ENCODE measurements around the gene TMEM132A.
"Not testable (repeated sequence)": the region's sequence is repeated elsewhere in the genome, so short reads cannot be mapped to it uniquely, and the experiment has no call there.

Gene TMEM132A

GRCh38 chr11:60971520-60971919, 47.3 kb downstream of the TMEM132A start, which contains the start of gene CD6:
Gene CD6, plus strand, starts transcription at chr11:60971680. Its CDS starts 186 bp downstream, at chr11:60971866.
- H3K27ac ChIP-seq (ENCODE audit: low read length) = peak within 1 kb of the TSS; percentile 36
- H3K27me3 ChIP-seq (ENCODE audit: low read depth, low read length) = no peaks in the 10 kb centered on the region
- H3K9me3 ChIP-seq (ENCODE audit: control insufficient read depth in 1 of 2, low read length in 2 of 2) = no peaks in the 10 kb centered on the region
- no peaks in the 10 kb centered on the region for H3K4me1 ChIP-seq (ENCODE audit: control insufficient read depth in 1 of 2, insufficient read depth in 2 of 2, low read length in 2 of 2)
- no peak within 1 kb of the TSS for H3K4me3 ChIP-seq (ENCODE audit: low read depth in 1 of 2, low read length in 2 of 2)
- H3K36me3 ChIP-seq (ENCODE audit: control insufficient read depth in 1 of 2, insufficient read depth in 2 of 2, low read length in 2 of 2) = no peaks in the 10 kb centered on the region

DNA sequence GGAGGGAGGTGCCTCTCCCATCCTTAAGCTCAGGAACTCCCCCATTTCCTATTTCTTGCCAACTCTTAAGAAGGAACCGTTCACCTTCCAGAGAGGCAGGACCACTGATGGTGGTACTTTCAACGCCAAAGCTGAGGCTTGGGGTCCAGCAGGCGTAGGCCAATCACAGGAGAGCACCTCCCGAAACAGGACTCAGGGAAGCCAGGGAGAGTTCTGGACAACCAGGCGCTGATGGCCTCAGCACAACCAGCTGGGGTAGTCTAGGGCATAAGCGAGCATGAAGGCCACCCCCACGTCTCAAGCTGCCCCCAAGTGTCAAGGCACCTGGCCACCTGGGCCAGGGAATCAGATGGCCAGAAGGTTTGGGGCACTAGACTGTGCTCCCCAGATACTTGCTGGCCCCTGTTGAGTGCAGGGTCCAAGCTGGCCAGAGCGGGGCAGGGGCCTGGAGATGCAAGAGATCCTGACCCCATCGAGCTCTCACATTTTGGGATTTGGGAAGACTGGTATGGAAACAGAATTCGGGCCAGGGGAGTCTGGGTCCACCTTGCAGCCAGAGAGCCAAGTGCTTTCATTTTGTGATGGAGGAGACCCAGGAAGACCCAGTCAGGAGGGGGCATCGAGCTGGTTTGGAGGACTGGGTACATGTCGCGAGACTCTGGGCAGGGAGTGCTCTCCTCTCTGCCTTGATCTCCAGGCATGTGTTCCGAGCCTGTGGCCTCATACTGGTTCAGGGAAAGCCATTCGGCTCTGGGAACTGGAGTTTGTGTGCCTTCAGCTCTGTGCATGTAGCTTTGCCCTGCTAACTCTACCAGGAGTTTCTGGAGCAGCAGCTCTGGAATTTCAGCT, 48.1 kb downstream of the TMEM132A start:
- no peaks in the 10 kb centered on the region for H3K4me1 ChIP-seq (ENCODE audit: control insufficient read depth in 1 of 2, insufficient read depth in 2 of 2, low read length in 2 of 2)
- no peaks in the 10 kb centered on the region for H3K27me3 ChIP-seq (ENCODE audit: low read depth, low read length)
- no peaks in the 10 kb centered on the region for H3K9me3 ChIP-seq (ENCODE audit: control insufficient read depth in 1 of 2, low read length in 2 of 2)
- H3K4me3 ChIP-seq (ENCODE audit: low read depth in 1 of 2, low read length in 2 of 2) = no peak overlapping the region
- H3K36me3 ChIP-seq (ENCODE audit: control insufficient read depth in 1 of 2, insufficient read depth in 2 of 2, low read length in 2 of 2) = no peaks in the 10 kb centered on the region
- peak overlapping the region; percentile 36 for H3K27ac ChIP-seq (ENCODE audit: low read length)

DNA sequence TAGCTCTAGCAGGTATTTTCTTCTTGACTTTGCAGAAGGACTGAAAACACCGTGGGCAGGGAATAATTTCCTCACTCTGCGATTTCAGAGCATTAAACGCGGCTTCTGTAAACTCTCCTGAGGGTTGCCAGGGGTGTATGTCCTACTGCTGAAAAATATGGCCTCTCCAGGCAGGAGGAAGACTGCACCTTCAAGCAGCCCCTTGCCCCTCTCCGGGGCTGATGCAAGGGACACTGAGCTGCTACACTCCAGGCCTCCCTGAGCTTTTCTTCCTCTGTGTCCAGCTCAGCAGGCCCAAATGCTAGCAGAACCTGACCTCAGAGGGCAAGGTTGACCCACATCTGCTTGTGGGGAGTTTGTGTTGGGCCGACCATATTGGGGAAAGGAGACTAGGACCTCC, 49.4 kb downstream of the TMEM132A start:
- Histone ChIP-seq H3K4me1 (ENCODE audit: control insufficient read depth in 1 of 2, insufficient read depth in 2 of 2, low read length in 2 of 2) (no peaks in the 10 kb centered on the region), H3K9me3 (ENCODE audit: control insufficient read depth in 1 of 2, low read length in 2 of 2) (no peaks in the 10 kb centered on the region), H3K27ac (ENCODE audit: low read length) (no peak overlapping the region), H3K4me3 (ENCODE audit: low read depth in 1 of 2, low read length in 2 of 2) (peak overlapping the region in 1 of 2 donors; percentile 7), H3K36me3 (ENCODE audit: control insufficient read depth in 1 of 2, insufficient read depth in 2 of 2, low read length in 2 of 2) (no peaks in the 10 kb centered on the region), H3K27me3 (ENCODE audit: low read depth, low read length) (no peaks in the 10 kb centered on the region)

DNA sequence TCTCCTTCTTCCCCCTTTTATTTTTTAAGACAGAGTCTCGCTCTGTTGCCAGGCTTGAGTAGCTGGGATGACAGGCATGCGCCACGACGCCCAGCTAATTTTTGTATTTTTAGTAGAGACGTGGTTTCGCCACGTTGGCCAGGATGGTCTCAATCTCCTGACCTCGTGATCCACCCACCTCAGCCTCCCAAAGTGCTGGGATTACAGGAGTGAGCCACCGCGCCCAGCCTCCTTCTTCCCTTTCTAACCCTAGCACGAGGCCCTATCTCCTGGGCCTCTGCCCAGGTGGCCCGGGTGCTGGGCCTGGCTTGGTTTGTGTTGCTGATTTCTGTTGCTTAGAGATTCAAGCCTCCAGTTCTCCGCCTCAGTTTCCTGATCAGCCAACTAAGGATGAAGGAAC, 50.1 kb downstream of the TMEM132A start:
- not testable (repeated sequence) for H3K4me1 ChIP-seq (ENCODE audit: control insufficient read depth in 1 of 2, insufficient read depth in 2 of 2, low read length in 2 of 2); H3K9me3 ChIP-seq (ENCODE audit: control insufficient read depth in 1 of 2, low read length in 2 of 2); H3K27ac ChIP-seq (ENCODE audit: low read length); H3K36me3 ChIP-seq (ENCODE audit: control insufficient read depth in 1 of 2, insufficient read depth in 2 of 2, low read length in 2 of 2); H3K4me3 ChIP-seq (ENCODE audit: low read depth in 1 of 2, low read length in 2 of 2); H3K27me3 ChIP-seq (ENCODE audit: low read depth, low read length)

- no peak overlapping the region for H3K27ac ChIP-seq (ENCODE audit: low read length)
- no peaks in the 10 kb centered on the region for H3K36me3 ChIP-seq (ENCODE audit: control insufficient read depth in 1 of 2, insufficient read depth in 2 of 2, low read length in 2 of 2)
- no peaks in the 10 kb centered on the region for H3K4me1 ChIP-seq (ENCODE audit: control insufficient read depth in 1 of 2, insufficient read depth in 2 of 2, low read length in 2 of 2)
- no peaks in the 10 kb centered on the region for H3K27me3 ChIP-seq (ENCODE audit: low read depth, low read length)
- no peak overlapping the region for H3K4me3 ChIP-seq (ENCODE audit: low read depth in 1 of 2, low read length in 2 of 2)
- no peaks in the 10 kb centered on the region for H3K9me3 ChIP-seq (ENCODE audit: control insufficient read depth in 1 of 2, low read length in 2 of 2)
These were observed 50.5 kb downstream of the TMEM132A start for GRCh38 chr11:60974726-60975125.

DNA sequence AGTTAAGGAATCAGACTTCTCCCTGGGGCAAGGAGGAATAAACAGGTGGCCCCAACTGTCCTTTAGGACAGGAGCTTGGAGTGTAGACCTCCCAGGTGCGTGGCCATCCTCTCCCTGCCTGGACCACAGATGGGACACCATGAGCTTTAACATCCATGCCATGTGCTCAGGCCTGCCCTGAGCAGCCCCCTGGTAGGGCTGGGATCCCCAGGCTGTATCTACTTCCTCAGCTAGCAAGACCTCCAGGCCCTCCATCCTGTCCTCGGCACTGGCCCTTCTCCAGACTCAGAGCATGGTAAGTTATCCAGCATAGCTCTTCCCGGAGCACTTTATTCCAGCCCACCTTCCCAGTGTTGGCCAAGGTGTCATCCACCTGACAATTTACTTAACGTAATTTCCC, 53.0 kb downstream of the TMEM132A start:
- no peaks in the 10 kb centered on the region for H3K4me1 ChIP-seq (ENCODE audit: control insufficient read depth in 1 of 2, insufficient read depth in 2 of 2, low read length in 2 of 2)
- H3K27me3 ChIP-seq (ENCODE audit: low read depth, low read length) = no peaks in the 10 kb centered on the region
- no peak overlapping the region for H3K4me3 ChIP-seq (ENCODE audit: low read depth in 1 of 2, low read length in 2 of 2)
- H3K36me3 ChIP-seq (ENCODE audit: control insufficient read depth in 1 of 2, insufficient read depth in 2 of 2, low read length in 2 of 2) = no peaks in the 10 kb centered on the region
- no peak overlapping the region for H3K27ac ChIP-seq (ENCODE audit: low read length)
- H3K9me3 ChIP-seq (ENCODE audit: control insufficient read depth in 1 of 2, low read length in 2 of 2) = no peaks in the 10 kb centered on the region

GRCh38 chr11:60977836-60978235, 53.6 kb downstream of the TMEM132A start:
- Histone ChIP-seq H3K4me3 (ENCODE audit: low read depth in 1 of 2, low read length in 2 of 2) (no peak overlapping the region), H3K9me3 (ENCODE audit: control insufficient read depth in 1 of 2, low read length in 2 of 2) (no peaks in the 10 kb centered on the region), H3K36me3 (ENCODE audit: control insufficient read depth in 1 of 2, insufficient read depth in 2 of 2, low read length in 2 of 2) (no peaks in the 10 kb centered on the region), H3K27me3 (ENCODE audit: low read depth, low read length) (no peaks in the 10 kb centered on the region), H3K27ac (ENCODE audit: low read length) (no peak overlapping the region), H3K4me1 (ENCODE audit: control insufficient read depth in 1 of 2, insufficient read depth in 2 of 2, low read length in 2 of 2) (no peaks in the 10 kb centered on the region)

GRCh38 chr11:60978546-60979380, 54.5 kb downstream of the TMEM132A start:
- Histone ChIP-seq H3K36me3 (ENCODE audit: control insufficient read depth in 1 of 2, insufficient read depth in 2 of 2, low read length in 2 of 2) (no peaks in the 10 kb centered on the region), H3K27me3 (ENCODE audit: low read depth, low read length) (no peaks in the 10 kb centered on the region), H3K4me1 (ENCODE audit: control insufficient read depth in 1 of 2, insufficient read depth in 2 of 2, low read length in 2 of 2) (no peaks in the 10 kb centered on the region), H3K9me3 (ENCODE audit: control insufficient read depth in 1 of 2, low read length in 2 of 2) (no peaks in the 10 kb centered on the region), H3K27ac (ENCODE audit: low read length) (no peak overlapping the region), H3K4me3 (ENCODE audit: low read depth in 1 of 2, low read length in 2 of 2) (no peak overlapping the region)

GRCh38 chr11:60981515-60981914, 57.3 kb downstream of the TMEM132A start:
- Histone ChIP-seq H3K27ac (ENCODE audit: low read length) (no peak overlapping the region), H3K4me1 (ENCODE audit: control insufficient read depth in 1 of 2, insufficient read depth in 2 of 2, low read length in 2 of 2) (no peaks in the 10 kb centered on the region), H3K4me3 (ENCODE audit: low read depth in 1 of 2, low read length in 2 of 2) (no peak overlapping the region), H3K27me3 (ENCODE audit: low read depth, low read length) (no peaks in the 10 kb centered on the region), H3K9me3 (ENCODE audit: control insufficient read depth in 1 of 2, low read length in 2 of 2) (no peaks in the 10 kb centered on the region), H3K36me3 (ENCODE audit: control insufficient read depth in 1 of 2, insufficient read depth in 2 of 2, low read length in 2 of 2) (no peaks in the 10 kb centered on the region)

GRCh38 chr11:60982184-60982583, 57.9 kb downstream of the TMEM132A start:
- no peaks in the 10 kb centered on the region for H3K4me1 ChIP-seq (ENCODE audit: control insufficient read depth in 1 of 2, insufficient read depth in 2 of 2, low read length in 2 of 2)
- no peak overlapping the region for H3K27ac ChIP-seq (ENCODE audit: low read length)
- H3K9me3 ChIP-seq (ENCODE audit: control insufficient read depth in 1 of 2, low read length in 2 of 2) = no peaks in the 10 kb centered on the region
- H3K4me3 ChIP-seq (ENCODE audit: low read depth in 1 of 2, low read length in 2 of 2) = no peak overlapping the region
- H3K36me3 ChIP-seq (ENCODE audit: control insufficient read depth in 1 of 2, insufficient read depth in 2 of 2, low read length in 2 of 2) = no peaks in the 10 kb centered on the region
- no peaks in the 10 kb centered on the region for H3K27me3 ChIP-seq (ENCODE audit: low read depth, low read length)

GRCh38 chr11:60984149-60984548, 59.9 kb downstream of the TMEM132A start:
- no peaks in the 10 kb centered on the region for H3K4me1 ChIP-seq (ENCODE audit: control insufficient read depth in 1 of 2, insufficient read depth in 2 of 2, low read length in 2 of 2)
- H3K36me3 ChIP-seq (ENCODE audit: control insufficient read depth in 1 of 2, insufficient read depth in 2 of 2, low read length in 2 of 2) = no peaks in the 10 kb centered on the region
- H3K27ac ChIP-seq (ENCODE audit: low read length) = no peak overlapping the region
- no peaks in the 10 kb centered on the region for H3K9me3 ChIP-seq (ENCODE audit: control insufficient read depth in 1 of 2, low read length in 2 of 2)
- H3K27me3 ChIP-seq (ENCODE audit: low read depth, low read length) = no peaks in the 10 kb centered on the region
- no peak overlapping the region for H3K4me3 ChIP-seq (ENCODE audit: low read depth in 1 of 2, low read length in 2 of 2)

Data from muscle layer of duodenum (tissue), 2 donors.